ENCODE results near the gene TEDC1. TPM values are rescaled to one million over a fixed set of nuclear protein-coding genes. Genes with fewer than 3 reads are reported as not detected.
A peak's percentile ranks its signal among the peaks of the same experiment; 100 is the strongest.

Gene TEDC1
- total RNA-seq, 1 donor from 2014 or later: 6.2 TPM

DNA sequence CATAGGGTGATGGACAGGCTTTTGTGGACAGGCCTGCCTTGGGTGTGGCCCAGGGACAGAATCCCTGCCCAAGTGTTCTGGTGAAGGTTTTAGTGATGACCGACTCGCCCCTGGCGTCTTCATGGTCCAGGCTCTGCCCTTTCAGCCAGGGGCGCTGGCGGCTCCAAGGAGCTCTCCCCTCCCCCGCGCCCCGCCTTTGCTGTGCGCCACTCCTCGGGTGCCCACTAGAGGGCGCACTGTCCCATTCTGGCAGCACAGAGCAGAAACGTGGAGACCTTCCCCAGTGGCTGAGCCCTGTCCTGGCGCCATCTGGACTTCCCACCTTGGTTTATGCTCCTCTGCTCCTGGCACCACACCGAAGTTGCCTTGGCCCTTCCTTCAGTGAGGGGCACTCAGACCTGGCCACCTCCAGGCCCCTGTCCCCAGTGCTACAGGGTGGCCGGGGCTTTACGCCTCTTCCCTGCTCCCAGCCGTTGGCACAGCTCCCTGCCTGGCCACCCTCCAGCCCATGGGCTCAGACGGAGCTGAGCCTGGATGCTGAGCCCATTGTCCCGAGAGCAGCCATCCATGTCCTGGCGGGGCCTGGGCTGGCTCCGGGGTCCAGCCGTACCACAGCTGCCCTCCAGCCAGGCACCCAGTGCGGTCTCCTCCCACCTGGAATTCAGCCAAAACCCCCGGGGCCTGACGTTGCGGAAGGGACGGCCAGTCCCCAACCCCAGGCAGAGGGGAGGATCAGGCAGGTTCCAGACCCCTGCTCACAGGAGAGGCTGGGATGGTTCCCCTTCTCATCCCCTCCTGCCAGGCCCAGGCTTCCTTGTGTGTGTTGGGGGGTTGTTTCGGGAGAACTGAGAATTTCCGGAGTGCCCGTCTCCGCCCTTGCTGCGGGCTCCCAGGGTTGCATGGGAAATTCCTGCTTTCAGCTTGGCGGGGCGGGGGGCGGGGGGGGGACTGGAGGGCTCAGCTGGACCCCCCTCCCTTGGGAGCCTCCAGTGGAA is 9.9 kb upstream of the TEDC1 start:
- intact Hi-C loops (cut with DNase I): no loop called here
- peak; percentile 93 for DNase-seq
- ATAC-seq (ENCODE audit: poor library complexity): peak; percentile 76

DNA sequence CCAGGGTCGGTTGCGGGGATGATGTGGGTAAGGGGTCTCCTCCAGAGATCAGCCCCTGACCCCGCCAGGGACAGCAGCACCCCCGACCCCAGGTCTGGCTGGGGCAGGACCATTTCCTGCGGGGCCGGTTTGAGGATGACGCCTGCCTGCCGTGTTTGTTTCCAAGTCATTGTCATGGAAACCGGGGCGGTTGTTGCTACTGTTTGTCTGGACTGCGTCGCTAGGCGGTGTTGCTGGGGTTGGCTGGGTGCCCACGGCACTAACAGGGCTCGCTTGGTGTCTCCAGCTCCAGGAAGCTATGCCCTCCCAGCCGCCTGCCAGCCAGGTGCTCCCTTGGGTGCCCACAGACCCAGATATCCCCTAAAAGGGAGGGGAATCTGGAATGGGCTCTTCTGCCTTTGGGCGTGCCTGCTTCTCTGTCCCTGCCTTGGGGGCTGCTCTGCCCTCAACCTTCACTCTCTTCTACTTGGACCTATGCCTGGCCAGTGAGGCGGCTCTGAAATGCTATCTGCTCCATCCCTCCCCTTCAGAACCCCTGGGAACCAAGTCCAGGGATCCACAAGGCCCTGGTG is 9.1 kb upstream of the TEDC1 start:
- DNase-seq (peak; percentile 96), ATAC-seq (ENCODE audit: poor library complexity) (peak; percentile 47)
- intact Hi-C loops (cut with DNase I): no loop called here

DNA sequence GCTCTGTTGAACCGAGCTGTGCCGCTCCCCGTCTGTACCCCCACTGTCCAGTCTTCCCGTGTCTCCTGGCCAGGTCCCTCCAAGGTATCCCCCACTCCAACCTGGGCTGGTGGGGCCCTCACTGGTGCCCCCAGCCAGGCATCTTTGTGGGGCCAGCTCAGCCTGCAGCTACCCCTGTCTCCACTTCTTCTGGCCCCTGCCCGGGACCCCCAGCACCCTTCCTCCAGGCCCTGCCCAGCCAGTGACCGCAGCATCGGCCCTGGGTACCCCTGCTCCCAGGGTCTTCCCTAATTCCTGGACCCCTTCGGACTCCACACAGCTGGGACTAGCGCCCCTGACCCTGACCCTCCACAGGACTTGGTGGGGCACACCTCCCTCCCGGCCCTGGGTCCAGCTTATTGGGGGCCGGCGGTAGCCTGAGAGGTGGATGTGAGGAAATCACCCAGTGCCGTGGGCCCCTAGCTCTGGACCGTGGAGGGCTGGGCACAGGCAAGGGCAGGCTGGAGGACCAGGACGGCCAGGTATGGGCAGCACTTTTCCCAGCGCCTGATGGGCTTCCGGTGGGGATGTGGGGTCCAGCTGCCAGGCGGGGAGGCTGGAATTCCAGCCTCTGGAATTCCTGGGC is 8.4 kb upstream of the TEDC1 start:
- ATAC-seq (ENCODE audit: poor library complexity) (no peak), DNase-seq (no peak)
- intact Hi-C loops (cut with DNase I): no loop called here

DNA sequence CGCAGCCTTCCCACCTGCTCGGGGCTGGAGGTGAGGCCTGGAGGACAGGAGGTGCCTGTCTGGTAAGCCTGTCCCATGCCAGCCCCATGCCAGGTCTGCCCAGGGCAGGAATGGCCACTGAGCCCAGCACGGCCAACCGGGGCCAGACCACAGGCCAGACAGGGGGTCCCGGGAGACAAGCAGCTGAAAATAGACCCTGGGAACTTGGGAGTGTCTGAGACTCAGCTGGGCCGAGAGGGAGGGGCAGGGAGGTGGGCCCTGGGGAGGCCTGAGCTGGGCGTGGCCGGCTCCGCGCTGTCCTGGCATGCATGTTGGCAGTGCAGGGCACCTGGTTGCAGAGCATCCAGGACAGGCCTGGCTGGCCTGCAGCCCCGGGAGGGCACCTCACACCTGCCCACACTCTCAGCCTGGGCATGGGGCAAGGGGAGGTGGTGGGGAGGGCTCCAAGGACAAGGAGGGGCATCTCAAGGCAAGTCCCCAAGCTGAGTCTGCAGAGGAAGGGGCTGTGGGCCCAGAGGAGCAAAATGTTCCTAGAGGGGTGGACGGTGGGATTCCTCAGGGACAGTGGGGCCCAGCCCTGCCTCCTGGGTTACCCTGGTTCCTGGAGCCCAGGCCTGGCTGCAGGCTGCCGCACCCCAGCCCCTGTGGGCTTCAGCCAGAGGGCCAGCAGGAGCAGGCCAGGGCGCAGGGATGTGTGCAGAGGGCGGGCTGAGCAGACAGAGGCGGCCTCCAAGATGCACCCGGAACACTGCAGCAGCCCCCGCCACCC is 7.6 kb upstream of the TEDC1 start:
- no peak for ATAC-seq (ENCODE audit: poor library complexity)
- intact Hi-C loops (cut with DNase I): no loop called here
- DNase-seq: no peak

DNA sequence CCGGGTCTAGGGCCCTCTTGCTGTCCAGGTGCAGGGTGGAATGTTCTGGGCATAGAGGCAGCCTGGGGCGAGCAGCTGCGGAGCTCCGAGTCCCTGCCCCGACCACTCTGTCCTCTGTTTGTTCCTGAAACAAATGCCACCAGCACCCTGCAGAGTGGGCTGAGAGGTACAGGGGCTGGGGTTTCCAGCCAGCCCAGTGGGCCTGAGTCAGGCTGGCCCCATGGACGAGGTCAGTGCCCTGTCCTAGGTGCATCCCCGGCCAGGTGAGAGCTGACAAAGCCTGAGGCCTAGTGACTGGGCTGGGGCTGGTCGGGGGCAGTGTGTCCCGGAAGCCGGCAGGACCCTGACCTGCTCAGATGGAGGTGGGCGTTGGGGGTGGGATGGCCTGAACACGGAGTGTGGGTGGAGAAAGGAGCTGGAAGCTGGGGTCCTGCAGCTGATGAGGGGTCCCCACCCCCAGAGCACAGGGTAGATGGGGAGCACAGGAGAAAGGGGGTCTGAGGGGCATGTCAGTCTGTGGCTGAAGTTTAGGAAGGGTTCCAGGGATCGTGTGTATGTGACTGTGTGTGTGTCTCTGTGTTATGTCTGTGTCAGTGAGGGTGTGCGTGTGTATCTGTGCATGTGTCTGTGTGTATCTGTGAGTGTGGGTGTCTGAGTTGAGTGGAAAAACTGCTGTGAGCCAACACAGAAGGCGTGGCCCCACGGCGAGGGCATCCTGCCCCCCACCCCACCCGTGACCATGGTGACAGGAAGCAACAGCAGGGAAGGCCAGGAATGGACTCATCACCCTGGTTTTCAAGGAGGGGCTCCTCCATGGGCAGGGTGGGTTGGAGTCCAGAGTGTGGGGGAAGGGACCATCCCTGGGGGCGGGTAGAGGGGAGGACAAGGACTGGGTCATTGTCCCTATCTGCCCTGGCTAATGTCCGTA is 6.7 kb upstream of the TEDC1 start:
- peak; percentile 73 for DNase-seq
- intact Hi-C loops (cut with DNase I): no loop called here
- ATAC-seq (ENCODE audit: poor library complexity): no peak

DNA sequence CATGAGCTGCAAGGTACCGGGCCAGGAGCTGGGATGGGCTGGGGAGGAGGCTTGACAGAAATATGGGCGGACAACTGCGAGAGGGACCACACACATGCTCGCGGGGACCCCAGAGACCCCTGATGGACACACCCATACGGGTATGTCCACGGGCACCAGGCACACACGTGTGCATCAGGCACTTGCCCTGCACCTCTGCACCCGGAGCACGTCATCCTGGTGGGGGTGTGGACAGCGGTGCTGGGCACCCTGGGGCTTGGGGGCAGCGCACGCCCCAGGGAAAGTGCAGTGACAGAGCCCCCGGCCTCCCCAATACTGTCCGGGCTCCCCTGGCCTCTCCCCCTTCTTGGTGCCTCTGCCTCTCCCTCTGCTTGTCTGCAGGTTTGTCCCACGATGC is 6.1 kb upstream of the TEDC1 start:
- intact Hi-C loops (cut with DNase I): loop anchor here (5.0 kb wide), 1 partner anchor 38 kb away; no protein-coding TSS in a partner anchor
- no peak for ATAC-seq (ENCODE audit: poor library complexity)

DNA sequence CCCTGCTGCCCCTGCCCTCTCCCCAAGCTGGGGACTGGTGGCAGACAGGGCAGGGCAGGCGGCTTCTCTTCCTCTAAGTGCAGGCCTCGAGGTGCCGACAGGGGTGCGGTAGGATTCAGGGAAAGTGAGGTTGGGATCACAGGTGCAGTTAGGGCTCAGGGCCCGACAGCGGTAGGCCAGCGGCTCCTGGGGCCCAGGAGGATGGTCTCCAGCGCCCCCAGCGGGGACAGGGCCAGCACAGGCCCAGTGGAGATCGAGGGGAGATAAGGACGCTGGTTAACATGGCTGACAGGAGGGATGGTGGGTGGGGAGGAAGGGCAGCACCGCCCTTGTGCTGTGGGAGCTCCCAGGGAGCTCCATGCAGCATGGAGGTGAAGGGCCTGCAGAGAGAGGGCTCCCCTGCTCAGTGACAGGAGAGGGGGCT is 5.3 kb upstream of the TEDC1 start:
- ATAC-seq (ENCODE audit: poor library complexity): no peak
- intact Hi-C loops (cut with DNase I): loop anchor here (5.0 kb wide), 1 partner anchor 38 kb away; no protein-coding TSS in a partner anchor
- peak; percentile 68 for DNase-seq

More for the DNA sequence above, 6.1 kb upstream of the TEDC1 start:
- no peak for DNase-seq

DNA sequence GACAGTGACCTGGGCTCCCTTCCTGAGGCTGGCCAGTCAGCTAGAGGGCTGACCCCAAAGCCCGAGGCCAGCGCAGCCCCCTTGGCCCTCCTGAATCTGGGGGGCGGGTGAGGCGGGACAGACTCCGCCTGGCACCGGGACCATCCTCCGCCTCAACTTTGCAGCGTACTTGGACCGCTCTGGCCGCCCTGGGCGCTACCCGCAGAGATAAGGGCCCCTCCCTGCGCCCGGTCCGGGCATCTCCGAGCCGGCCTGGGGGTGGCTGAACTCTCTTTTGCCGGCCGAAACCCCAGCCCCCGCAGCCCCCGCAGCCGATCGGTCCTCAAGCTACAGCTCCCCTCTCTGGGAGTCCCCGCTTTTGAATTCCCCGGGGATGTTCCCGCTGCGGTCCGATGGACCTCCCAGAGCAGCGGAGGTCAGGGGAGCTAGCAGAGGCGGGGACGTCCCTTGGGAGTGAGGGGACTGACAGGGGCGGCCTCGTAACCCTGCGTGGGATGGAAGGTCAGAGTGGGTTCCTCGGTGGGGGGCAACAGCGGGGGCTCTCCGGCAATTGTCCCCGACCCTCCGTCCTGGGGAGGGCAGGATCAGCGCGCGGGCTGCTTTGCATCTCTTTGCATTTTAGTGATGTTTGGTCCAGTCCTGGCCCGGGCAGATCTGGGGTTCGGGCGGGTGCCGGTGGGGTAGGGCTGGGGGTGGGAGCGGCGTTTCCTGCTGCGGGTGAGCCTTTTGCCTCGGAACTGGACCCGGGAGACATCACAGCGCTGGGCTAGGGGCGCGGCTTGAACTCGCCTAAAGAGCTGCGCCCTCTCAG is 4.7 kb upstream of the TEDC1 start, which contains the start of gene CRIP1:
CRIP1 (plus strand) TSS at position 724 of the 811 bp plus-strand sequence. CDS start 374 bp downstream, outside the sequence.
- intact Hi-C loops (cut with DNase I): loop anchor here (5.0 kb wide), 1 partner anchor 39 kb away; no protein-coding TSS in a partner anchor
- DNase-seq: peak; percentile 52

DNA sequence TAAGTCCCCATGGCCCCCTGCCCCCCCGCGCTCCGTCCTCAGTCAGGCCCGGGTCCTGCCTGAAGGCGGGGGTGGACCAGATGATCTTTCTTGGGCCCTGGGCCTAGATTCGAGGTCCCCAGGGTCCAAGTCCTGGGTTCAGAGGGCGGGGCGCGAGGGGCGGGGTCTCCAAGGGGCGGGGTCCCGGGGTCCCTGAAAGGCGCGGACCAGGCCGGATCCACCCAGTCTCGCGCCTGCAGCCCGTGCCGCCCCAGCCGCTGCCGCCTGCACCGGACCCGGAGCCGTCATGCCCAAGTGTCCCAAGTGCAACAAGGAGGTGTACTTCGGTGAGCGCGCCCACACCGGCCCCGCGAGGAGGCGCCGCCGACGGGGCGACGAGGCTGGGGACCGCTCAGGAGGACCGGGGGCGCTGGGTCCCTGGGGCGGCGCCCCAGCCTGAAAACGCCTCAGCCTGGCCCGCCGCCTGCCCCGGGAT is 4.0 kb upstream of the TEDC1 start:
- intact Hi-C loops (cut with DNase I): loop anchor here (5.0 kb wide), 1 partner anchor 40 kb away; no protein-coding TSS in a partner anchor
- peak; percentile 91 for DNase-seq
- ATAC-seq (ENCODE audit: poor library complexity): peak; percentile 1

More for the DNA sequence above, 4.7 kb upstream of the TEDC1 start, which contains the start of gene CRIP1:
- ATAC-seq (ENCODE audit: poor library complexity): no peak

DNA sequence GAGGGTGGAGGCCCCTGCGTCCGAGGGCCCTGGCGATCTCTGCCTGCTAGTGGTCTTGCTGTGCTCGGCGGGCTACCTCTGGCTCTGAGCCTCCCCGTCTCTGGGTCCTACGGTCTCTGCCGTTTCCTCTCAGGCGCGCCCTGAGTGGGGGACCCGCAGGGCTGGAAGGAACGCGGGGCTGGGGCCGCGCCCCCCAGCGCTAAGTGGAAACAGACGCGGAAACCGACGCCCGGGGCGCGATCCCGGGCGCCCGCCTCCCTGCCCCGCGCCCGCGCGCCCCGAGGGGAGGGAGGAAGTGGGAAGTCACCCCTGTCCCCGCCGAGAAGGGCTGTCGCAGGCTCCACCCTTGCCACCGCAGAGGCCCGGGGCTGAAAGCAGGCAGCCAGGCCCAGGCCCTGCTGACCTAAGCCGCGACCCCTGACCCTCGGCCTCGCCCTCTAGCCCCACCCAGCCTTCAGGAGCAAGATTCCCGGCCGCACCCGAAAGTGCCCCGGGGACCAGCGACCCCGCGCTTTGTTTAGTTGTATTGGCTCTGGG is 3.5 kb upstream of the TEDC1 start:
- DNase-seq (peak; percentile 79), ATAC-seq (ENCODE audit: poor library complexity) (no peak)
- intact Hi-C loops (cut with DNase I): loop anchor here (5.0 kb wide), 1 partner anchor 40 kb away; no protein-coding TSS in a partner anchor

DNA sequence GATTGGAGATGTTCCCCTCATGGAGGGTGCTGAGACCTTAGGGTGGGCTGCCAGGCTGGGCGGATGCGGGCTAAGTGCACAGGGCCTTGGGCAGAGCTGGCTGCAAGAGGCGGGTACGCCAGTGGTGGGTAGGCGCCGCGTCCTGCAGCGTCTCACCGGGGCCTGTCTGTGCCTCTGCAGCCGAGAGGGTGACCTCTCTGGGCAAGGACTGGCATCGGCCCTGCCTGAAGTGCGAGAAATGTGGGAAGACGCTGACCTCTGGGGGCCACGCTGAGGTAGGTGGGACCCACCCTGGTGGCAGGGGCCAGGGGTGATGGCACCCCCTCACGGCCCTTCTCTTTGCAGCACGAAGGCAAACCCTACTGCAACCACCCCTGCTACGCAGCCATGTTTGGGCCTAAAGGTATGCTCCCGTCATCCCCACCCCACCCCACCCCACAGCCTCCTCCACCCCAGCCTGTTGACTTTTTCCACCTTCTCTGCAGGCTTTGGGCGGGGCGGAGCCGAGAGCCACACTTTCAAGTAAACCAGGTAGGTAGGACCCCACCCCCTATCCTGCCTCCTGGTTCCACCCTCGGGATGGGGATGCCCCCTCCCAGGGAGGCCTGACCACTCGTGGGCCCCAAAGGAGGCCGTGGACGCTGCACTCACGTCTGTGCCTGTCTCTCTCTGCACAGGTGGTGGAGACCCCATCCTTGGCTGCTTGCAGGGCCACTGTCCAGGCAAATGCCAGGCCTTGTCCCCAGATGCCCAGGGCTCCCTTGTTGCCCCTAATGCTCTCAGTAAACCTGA is 2.9 kb upstream of the TEDC1 start:
- ATAC-seq (ENCODE audit: poor library complexity): no peak
- intact Hi-C loops (cut with DNase I): loop anchor here (5.0 kb wide), 1 partner anchor 41 kb away; no protein-coding TSS in a partner anchor
- no peak for DNase-seq

DNA sequence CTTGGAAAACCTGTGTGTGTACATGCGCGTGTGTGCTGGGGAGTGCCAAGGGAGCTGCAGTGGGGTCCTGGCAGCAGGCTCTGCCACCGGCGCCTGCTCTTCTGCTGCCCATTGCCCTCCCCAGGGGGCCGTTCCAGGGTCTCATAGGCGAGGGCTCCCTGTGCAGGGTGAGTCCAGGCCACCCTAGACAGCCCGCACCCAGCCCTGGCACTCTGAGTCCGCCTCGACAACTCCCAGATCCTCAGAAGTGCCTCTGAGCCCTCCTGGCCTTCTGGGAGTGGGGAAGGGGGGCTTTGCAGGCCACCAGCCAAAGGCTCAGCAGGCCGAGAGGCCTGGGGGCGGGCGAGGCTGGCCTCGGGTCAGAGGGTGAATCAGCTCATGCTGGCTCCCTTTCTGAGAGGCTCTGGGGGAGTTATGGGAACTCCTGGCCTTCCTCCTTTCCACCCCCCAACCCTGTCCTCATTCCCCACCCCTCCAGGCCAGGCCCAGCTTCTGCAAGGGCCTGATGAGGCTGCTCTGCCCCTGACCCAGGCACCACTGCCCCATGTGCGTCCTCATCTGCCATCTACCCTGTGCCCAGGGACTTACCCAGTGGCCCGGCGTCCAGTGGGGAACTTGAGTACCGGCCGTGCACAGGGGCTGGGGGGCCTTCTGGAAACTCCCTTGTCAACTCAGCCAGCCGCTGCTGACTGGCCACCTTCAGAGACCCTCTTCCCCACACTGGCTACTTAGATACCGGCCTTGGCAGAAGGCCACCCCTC is 2.1 kb upstream of the TEDC1 start:
- intact Hi-C loops (cut with DNase I): loop anchor here (5.0 kb wide), 1 partner anchor 42 kb away; no protein-coding TSS in a partner anchor
- no peak for ATAC-seq (ENCODE audit: poor library complexity)
- peak; percentile 67 for DNase-seq

DNA sequence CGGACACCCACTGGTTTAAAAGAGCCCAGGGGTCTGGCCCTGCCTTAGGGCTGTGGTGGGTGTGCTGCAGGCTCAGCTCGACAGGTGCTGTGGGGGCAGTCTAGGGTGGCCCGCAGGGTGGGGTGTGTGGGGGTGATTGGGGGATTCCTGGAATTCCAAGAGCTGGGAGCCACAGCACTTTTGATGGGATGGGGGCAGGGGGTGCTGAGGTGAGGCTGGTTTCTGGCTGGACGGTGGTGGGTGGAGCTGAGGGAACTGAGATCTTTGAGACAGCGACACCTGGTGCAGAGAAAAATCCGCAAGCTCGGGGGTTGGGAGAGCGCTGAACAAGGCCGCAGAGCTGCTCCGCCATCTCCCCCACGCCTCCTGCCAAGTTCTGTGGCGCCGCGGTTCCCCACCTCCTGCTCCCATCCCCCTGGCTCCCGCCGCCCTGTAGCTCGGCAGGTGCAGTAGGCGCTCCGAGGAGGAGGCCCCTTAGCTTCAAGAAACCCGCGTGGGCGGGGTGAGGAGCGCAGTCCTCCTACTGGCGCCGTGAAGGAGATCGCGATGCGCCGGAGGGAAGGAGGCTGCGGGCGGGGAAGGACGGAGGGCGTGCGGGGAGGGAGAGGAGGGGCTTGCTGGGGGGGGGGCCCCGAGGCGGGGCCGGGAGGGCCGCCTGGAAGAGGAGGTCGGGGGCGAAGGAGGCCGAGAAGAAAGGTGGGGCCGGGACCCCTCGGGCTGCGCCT is 1.3 kb upstream of the TEDC1 start:
- intact Hi-C loops (cut with DNase I): loop anchor here (2.0 to 5.0 kb wide), 2 partner anchors 42 to 119 kb away; no protein-coding TSS in a partner anchor
- DNase-seq (peak; percentile 87), ATAC-seq (ENCODE audit: poor library complexity) (peak; percentile 38)

DNA sequence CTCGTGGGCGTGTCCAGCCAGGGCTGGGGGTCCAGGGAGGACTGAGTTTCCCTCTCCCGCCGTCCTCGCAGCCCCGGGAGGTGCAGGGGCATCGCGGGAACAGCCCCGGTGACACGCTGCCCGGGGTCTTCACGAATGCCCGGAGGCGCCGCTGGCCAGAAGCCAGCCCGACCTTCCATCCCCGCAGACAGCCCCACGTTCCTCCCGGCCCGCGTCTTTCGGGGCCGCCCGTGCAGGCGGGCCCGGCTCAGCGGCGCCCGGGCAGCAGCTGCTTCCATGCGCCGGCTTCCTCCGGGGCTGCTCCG is 827 bp upstream of the TEDC1 start:
- intact Hi-C loops (cut with DNase I): loop anchor here (2.0 kb wide), 1 partner anchor 119 kb away; no protein-coding TSS in a partner anchor
- ATAC-seq (ENCODE audit: poor library complexity) (peak; percentile 1), DNase-seq (peak; percentile 77)
